Keratinocyte (primary cell): ENCODE measurements around the gene PEX3. TPM values are rescaled to one million over a fixed set of nuclear protein-coding genes. Genes with fewer than 3 reads are reported as not detected.

ENCODE experiments used
- DNase-seq: peaks from one replicate; pipeline ENCODE4 v3.0.0-alpha.2; 2011; ENCODE audit warnings: low read depth, missing footprints, low spot score
- FAIRE-seq: peaks from 2 replicates; lab custom pipeline; 2011; peaks lifted over from hg19 to GRCh38; lab: Jason Lieb, UNC
- H2AFZ ChIP-seq: 2 replicates; pipeline ENCODE4 v1.6.0; 2012; ENCODE audit warnings: low read length, control low read depth, inconsistent platforms; ENCODE audit not compliant: control insufficient read depth
- H3K27ac ChIP-seq: 2 replicates; pipeline ENCODE4 v1.5.1; 2011; ENCODE audit warnings: low read length; ENCODE audit not compliant: control insufficient read depth, insufficient read depth
- H3K27me3 ChIP-seq: 3 replicates; pipeline ENCODE4 v1.6.0; 2011; ENCODE audit warnings: low read length; ENCODE audit not compliant: control insufficient read depth, insufficient read depth; ENCODE audit errors: extremely low read depth
- H3K36me3 ChIP-seq, 2 experiments: 2 replicates in 1 of 2; 3 replicates in 1 of 2; pipeline ENCODE4 v1.5.1; 2011; ENCODE audit warnings: low read length in 2 of 2, mild to moderate bottlenecking in 1 of 2; ENCODE audit not compliant: control insufficient read depth in 2 of 2, insufficient read depth in 2 of 2; ENCODE audit errors: extremely low read depth in 1 of 2
- H3K4me1 ChIP-seq: 3 replicates; pipeline ENCODE4 v1.5.1; 2011; ENCODE audit warnings: low read length; ENCODE audit not compliant: control insufficient read depth, insufficient read depth; ENCODE audit errors: extremely low read depth
- H3K4me2 ChIP-seq: 3 replicates; pipeline ENCODE4 v1.6.0; 2011; ENCODE audit warnings: low read depth, low read length; ENCODE audit not compliant: control insufficient read depth, insufficient read depth; ENCODE audit errors: extremely low read depth
- H3K4me3 ChIP-seq, 3 experiments: fragments of 200-600 bp in 1 of 3; sonication (generic) in 1 of 3; 2 replicates in 2 of 3; 3 replicates in 1 of 3; pipeline ENCODE4 v1.5.1; 2011 to 2016; ENCODE audit warnings: low read length in 3 of 3, mild to moderate bottlenecking in 3 of 3, control low read depth in 2 of 3, inconsistent platforms in 1 of 3, low read depth in 1 of 3, mixed read lengths in 1 of 3, mixed run types in 1 of 3, moderate library complexity in 1 of 3; ENCODE audit not compliant: control insufficient read depth in 2 of 3, insufficient read depth in 2 of 3; ENCODE audit errors: extremely low read depth in 1 of 3
- H3K79me2 ChIP-seq: 2 replicates; pipeline ENCODE4 v1.6.0; 2012; ENCODE audit warnings: low read length; ENCODE audit not compliant: control insufficient read depth, insufficient read depth
- H3K9ac ChIP-seq: 3 replicates; pipeline ENCODE4 v1.6.0; 2011; ENCODE audit warnings: low read length; ENCODE audit not compliant: control insufficient read depth, insufficient read depth; ENCODE audit errors: extremely low read depth
- H3K9me1 ChIP-seq: 3 replicates; pipeline ENCODE4 v1.6.0; 2011; ENCODE audit warnings: low read length; ENCODE audit not compliant: control insufficient read depth, insufficient read depth; ENCODE audit errors: extremely low read depth
- H3K9me3 ChIP-seq: 2 replicates; pipeline ENCODE4 v1.5.1; 2012; ENCODE audit warnings: low read depth, low read length; ENCODE audit not compliant: control insufficient read depth
- H4K20me1 ChIP-seq: 3 replicates; pipeline ENCODE4 v1.6.0; 2011; ENCODE audit warnings: low read length; ENCODE audit not compliant: control insufficient read depth, insufficient read depth; ENCODE audit errors: extremely low read depth
- EZH2 ChIP-seq: IDR thresholded peaks from one replicate; pipeline ENCODE4 v1.6.1; 2012; ENCODE audit warnings: inconsistent platforms, mild to moderate bottlenecking, low read length, moderate library complexity
- dilution Hi-C: fragments of 300-500 bp; cut with MboI; formaldehyde crosslinking; loops from one replicate; pipeline ENCODE4 v1.7.0; 2020; ENCODE audit warnings: low sequenced_read_pairs; ENCODE audit not compliant: extremely low pct_ligation_motif_present
- polyA plus RNA-seq, 5 experiments: library from polyadenylated mRNA; depleted of rRNA in 3 of 5; stranded (reverse) in 3 of 5; stranded (forward) in 1 of 5; unstranded in 1 of 5; fragments of >200 nt; gene quantifications; 1 replicate in 1 of 5; 2 replicates in 3 of 5; 3 replicates in 1 of 5; pipeline versions ENCODE4 v1.2.1 to v1.2.3, GENCODE V29; 2011 to 2012; ENCODE audit warnings: missing spikeins in 2 of 5, low read depth in 1 of 5, low replicate concordance in 1 of 5
- TF ChIP-seq, protein P1 (sequence below), 3 experiments: IDR thresholded peaks in 1 of 3; conservative IDR thresholded peaks in 1 of 3; optimal IDR thresholded peaks in 1 of 3; 2 replicates in 2 of 3; 3 replicates in 1 of 3; pipeline versions ENCODE3 to v1.5.1; 2011; ENCODE audit warnings: low read length in 3 of 3, mild to moderate bottlenecking in 3 of 3, moderate library complexity in 2 of 3, control low read depth in 1 of 3, inconsistent platforms in 1 of 3; ENCODE audit not compliant: insufficient read depth in 2 of 3; ENCODE audit errors: extremely low read depth in 1 of 3

PEX3 gene
- polyA plus RNA-seq, 1 donor (not counting 4 experiments of a cell fraction or from before 2014, with no cell fraction given), result 68.1 TPM

DNA sequence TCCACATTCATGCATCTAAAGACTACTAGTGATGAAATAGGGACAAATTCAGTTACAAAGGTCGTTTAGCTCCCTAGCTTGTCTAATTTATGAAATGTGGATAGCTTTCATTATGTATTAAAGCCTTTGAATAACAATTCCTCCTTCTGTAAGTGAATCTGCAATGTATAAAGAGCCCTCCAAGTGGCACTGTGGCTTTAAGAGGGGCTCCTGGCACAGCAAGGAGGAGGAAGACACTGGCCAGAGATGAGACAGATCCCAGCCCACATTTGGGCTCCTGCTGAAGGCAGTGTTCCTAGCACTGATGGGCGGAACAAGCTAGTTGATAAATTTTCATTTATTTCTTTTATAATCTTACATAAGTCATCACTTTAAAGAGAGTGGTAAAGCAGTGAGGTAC is 78.5 kb downstream of the PEX3 start:
- DNase-seq, result no peak
- no peak for FAIRE-seq
- H4K20me1 ChIP-seq, result no peaks in the 10 kb centered on the region
- H3K79me2 ChIP-seq, result no peaks in the 10 kb centered on the region
- TF ChIP-seq, protein P1, sequence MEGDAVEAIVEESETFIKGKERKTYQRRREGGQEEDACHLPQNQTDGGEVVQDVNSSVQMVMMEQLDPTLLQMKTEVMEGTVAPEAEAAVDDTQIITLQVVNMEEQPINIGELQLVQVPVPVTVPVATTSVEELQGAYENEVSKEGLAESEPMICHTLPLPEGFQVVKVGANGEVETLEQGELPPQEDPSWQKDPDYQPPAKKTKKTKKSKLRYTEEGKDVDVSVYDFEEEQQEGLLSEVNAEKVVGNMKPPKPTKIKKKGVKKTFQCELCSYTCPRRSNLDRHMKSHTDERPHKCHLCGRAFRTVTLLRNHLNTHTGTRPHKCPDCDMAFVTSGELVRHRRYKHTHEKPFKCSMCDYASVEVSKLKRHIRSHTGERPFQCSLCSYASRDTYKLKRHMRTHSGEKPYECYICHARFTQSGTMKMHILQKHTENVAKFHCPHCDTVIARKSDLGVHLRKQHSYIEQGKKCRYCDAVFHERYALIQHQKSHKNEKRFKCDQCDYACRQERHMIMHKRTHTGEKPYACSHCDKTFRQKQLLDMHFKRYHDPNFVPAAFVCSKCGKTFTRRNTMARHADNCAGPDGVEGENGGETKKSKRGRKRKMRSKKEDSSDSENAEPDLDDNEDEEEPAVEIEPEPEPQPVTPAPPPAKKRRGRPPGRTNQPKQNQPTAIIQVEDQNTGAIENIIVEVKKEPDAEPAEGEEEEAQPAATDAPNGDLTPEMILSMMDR (optimal IDR thresholded peaks at IDR 0.05 in 1 of 3, IDR thresholded peaks at IDR 0.05 in 1 of 3, conservative IDR thresholded peaks at IDR 0.05 in 1 of 3; ENCODE audit: extremely low read depth in 1 of 3, insufficient read depth in 2 of 3, low read length in 3 of 3), result no peak
- dilution Hi-C loops, result no loop called here
- H3K4me2 ChIP-seq, result no peak overlapping the region
- H2AFZ ChIP-seq, result no peak overlapping the region
- H3K27me3 ChIP-seq, result peaks cover 9% of the 10 kb centered on the region
- no peak overlapping the region for H3K4me3 ChIP-seq
- H3K9me1 ChIP-seq, result no peaks in the 10 kb centered on the region
- H3K4me1 ChIP-seq, result no peaks in the 10 kb centered on the region
- no peak overlapping the region for H3K27ac ChIP-seq
- no peaks in the 10 kb centered on the region for H3K9me3 ChIP-seq
- H3K9ac ChIP-seq, result no peak overlapping the region
- no peaks in the 10 kb centered on the region for H3K36me3 ChIP-seq

DNA sequence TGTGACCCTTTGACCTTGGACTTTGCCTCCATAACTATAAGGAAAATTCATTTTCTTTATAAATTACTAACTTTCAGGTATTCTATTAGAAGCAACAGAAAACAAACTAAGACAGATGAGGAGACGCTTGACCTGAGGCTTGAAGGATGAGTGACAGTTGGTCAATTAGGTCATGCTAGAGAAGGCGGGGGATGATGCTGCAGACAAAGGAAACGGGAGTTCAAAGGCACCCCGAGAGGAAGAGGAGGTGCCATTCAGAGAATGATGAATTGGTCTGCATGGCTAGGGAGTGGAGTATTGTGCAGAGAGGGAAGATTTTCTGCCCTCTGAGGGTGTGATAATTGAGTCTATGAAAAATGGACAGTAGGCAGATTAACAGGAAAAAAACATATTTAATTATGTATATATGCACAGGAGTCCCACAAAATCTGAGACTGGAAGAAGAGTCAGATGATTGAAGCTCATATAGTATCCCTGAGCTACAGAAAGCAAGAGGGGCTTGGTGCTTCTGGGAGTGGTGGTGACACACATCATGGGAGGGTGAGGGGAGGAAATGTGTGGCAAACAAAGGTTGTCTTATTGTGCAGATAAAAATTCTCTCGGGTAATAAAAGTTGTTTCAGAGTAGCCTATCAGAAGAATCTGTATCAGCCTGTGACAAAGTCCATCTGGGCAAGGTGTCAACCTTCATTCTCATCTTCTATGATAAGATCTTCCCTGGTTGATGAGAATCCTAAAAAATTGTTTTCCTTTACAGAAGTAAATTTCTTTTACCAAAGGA is 81.3 kb downstream of the PEX3 start:
- H3K36me3 ChIP-seq, result no peaks in the 10 kb centered on the region
- H3K27ac ChIP-seq, result no peak overlapping the region
- DNase-seq (no peak), FAIRE-seq (no peak)
- TF ChIP-seq EZH2, result no peak
- TF ChIP-seq, protein P1 (optimal IDR thresholded peaks at IDR 0.05 in 1 of 3, IDR thresholded peaks at IDR 0.05 in 1 of 3, conservative IDR thresholded peaks at IDR 0.05 in 1 of 3; ENCODE audit: extremely low read depth in 1 of 3, insufficient read depth in 2 of 3, low read length in 3 of 3), result no peak
- no peaks in the 10 kb centered on the region for H3K79me2 ChIP-seq
- H3K27me3 ChIP-seq, result peaks cover 9% of the 10 kb centered on the region
- no peaks in the 10 kb centered on the region for H4K20me1 ChIP-seq
- H3K9ac ChIP-seq, result no peak overlapping the region
- H3K4me2 ChIP-seq, result no peak overlapping the region
- H2AFZ ChIP-seq, result no peak overlapping the region
- no peaks in the 10 kb centered on the region for H3K9me1 ChIP-seq
- no peaks in the 10 kb centered on the region for H3K4me1 ChIP-seq
- dilution Hi-C loops, result no loop called here
- no peak overlapping the region for H3K4me3 ChIP-seq
- no peaks in the 10 kb centered on the region for H3K9me3 ChIP-seq
